GM04504 (cell line): ENCODE measurements around the gene TMEM235.
"Not testable (repeated sequence)": the region's sequence is repeated elsewhere in the genome, so short reads cannot be mapped to it uniquely, and the experiment has no call there.

Experiments
- DNase-seq: peaks from one replicate; pipeline ENCODE4 v3.0.0-alpha.2; 2012; ENCODE audit warnings: low read depth

The TMEM235 gene

GRCh38 chr17:78238823-78239488 lies 7.5 kb downstream of the TMEM235 start:
- no peak for DNase-seq

- no peak for DNase-seq
Observed at GRCh38 chr17:78239489-78239931, 8.1 kb downstream of the TMEM235 start.

GRCh38 chr17:78240012-78240655 lies 8.7 kb downstream of the TMEM235 start:
- DNase-seq: no peak

- DNase-seq: no peak
Observed at GRCh38 chr17:78240839-78241238, 9.4 kb downstream of the TMEM235 start.

GRCh38 chr17:78241277-78242023 lies 10.0 kb downstream of the TMEM235 start:
- no peak for DNase-seq

- no peak for DNase-seq
Observed at GRCh38 chr17:78242024-78242742, 10.8 kb downstream of the TMEM235 start.

GRCh38 chr17:78247304-78247703 lies 15.9 kb downstream of the TMEM235 start:
- no peak for DNase-seq

GRCh38 chr17:78248051-78248914 lies 16.9 kb downstream of the TMEM235 start:
- DNase-seq: no peak

GRCh38 chr17:78249074-78249817 lies 17.8 kb downstream of the TMEM235 start:
- no peak for DNase-seq

- DNase-seq: no peak
Observed at GRCh38 chr17:78249818-78250806, 18.7 kb downstream of the TMEM235 start.

- DNase-seq: peak; percentile 61
Observed at GRCh38 chr17:78250891-78251772, 19.7 kb downstream of the TMEM235 start.

GRCh38 chr17:78251773-78252103 lies 20.3 kb downstream of the TMEM235 start:
- no peak for DNase-seq

GRCh38 chr17:78252111-78252634 lies 20.7 kb downstream of the TMEM235 start:
- DNase-seq: no peak

GRCh38 chr17:78252701-78253635 lies 21.5 kb downstream of the TMEM235 start:
- no peak for DNase-seq

GRCh38 chr17:78253636-78253945 lies 22.2 kb downstream of the TMEM235 start:
- DNase-seq: not testable (repeated sequence)

GRCh38 chr17:78253946-78254672 lies 22.7 kb downstream of the TMEM235 start:
- DNase-seq: peak; percentile 37
